Activated effector memory CD4-positive, alpha-beta T cell treated with anti-CD3 and anti-CD28 coated beads, Interleukin-2, amount 50 U/mL, for 16 hours (primary cell): ENCODE measurements around the gene TIMD4.
A peak's percentile ranks its signal among the peaks of the same experiment; 100 is the strongest.
"Not testable (repeated sequence)": the region's sequence is repeated elsewhere in the genome, so short reads cannot be mapped to it uniquely, and the experiment has no call there.

ENCODE experiments used
- DNase-seq: peaks from one replicate; pipeline ENCODE4 v3.0.0-alpha.2; 2020

Gene TIMD4

DNA sequence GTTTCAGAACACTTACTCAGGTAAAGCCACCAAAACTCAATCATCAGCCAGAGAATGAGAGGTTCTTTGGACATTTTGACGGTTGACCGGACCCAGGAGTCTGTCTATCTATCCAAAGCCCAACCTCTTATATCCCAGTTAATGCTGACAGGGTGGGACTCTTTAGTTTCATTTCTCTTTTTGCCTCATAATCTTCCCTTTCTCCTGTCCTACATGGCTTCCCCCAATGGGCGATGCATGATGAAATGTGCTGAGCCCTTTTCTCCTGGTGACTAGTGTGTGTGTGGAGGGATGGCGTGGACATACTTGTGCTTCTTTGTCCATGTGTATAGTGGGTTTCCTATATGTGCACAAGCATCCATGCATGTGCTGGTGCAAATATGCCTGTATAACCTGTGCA is at the start of gene TIMD4:
TSS of gene TIMD4 (minus strand) at position 102 of the 400 bp plus-strand sequence. CDS start at position 74, 28 bp downstream.
- DNase-seq = no peak

- no peak for DNase-seq
These were observed 43.2 kb upstream of the TIMD4 start for GRCh38 chr5:157006262-157006661.

DNA sequence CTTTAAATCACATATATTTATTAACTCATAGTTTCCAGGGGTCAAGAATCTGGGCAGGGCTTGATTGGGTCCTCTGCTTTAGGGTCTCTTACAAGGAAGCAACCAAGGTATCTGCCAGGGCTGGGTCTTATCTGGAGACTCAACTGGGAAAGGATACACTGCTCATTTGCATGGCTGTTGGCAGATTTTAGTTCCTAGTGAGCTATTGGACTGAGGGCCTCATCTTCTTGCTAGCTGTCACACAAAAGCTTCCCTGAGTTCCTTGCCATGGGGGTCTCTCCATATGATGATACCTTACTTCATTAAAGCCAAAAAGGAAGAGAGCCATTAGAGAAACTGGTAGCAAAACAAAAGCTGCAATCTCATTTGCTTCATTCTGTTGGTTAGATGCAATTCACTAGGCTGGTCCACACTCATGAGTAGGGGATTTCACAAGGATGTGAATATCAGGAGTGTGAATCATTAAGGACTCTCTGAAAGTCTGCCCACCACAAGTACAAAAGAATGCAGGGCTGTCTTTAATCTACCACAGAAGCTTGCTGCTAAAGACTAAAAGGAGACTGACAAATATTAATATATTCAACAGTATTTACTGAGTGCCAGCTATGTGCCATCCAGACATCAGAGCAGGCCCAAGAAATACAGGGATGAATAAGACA is 42.0 kb upstream of the TIMD4 start:
- DNase-seq = no peak

DNA sequence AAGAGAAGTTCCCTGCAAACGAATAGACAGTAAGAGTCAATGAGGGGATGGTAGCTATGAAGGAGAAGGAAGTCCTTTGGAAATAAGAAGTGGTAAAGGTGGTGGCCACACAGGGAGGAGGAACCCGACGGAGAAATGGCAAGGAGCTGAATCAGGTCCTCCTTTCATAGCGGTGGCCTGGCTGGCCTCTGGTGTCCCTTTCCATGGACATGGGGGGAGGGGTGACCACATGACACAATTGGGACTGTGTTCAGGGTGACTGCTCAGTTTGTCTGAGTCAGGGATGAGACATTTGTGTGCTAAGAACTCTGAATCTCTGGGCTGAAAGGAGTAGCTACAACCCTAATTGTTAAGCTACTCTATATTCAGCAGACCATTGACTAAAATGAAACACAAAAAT is 28.7 kb upstream of the TIMD4 start:
- no peak for DNase-seq

DNA sequence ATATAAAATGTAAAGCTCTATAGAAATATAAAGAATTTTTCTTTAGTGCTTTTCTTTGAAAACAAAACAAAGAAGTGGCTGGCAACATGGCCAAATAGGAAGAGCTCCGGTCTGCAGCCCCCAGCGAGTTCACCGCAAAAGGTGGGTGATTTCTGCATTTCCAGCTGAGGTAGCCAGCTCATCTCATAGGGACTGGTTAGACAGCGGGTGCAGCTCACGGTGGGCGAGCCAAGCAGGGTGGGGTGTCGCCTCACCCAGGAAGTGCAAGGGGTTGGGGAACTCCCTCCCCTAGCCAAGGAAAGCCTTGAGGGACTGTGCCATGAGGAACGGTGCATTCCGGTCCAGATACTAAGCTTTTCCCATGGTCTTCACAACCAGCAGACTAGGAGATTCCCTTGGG is 21.0 kb upstream of the TIMD4 start:
- no peak for DNase-seq

DNA sequence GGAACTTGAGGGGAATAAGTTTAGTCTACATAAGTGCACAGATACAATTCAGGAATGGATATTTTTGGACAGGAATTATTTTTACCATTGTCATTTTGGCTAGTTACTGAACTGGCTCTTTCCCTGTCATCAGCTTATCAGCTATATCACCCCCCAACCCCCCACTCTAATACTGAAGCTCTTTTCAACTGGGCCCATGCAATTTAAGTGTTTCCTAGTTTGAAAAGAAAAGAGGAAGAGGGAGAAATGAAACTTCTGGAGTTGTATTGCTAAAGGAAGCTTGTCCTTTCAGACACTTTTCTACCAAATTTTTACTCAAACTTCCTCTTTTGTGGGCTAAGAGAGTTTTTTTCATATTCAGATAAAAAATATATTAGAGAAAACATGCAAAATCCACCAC is 18.5 kb upstream of the TIMD4 start:
- DNase-seq = no peak

DNA sequence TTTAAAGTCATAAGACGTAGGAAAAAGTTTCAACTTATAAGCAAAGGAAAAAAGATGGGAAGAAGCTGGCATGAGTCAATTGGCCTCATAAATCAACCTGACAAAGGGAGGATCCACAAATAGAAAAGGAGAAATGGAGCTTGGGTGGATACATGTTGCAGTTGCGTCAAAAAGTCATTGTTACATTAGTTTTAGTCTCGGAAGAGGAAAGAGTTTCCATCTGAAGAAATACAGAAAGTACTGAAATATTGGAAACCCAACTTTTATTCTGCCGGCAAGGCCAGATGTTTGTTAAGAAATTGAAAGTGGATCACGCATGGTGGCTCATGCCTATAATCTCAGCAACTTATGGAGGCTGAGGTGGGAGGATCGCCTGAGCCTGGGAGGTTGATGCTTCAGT is 11.3 kb upstream of the TIMD4 start:
- no peak for DNase-seq

DNA sequence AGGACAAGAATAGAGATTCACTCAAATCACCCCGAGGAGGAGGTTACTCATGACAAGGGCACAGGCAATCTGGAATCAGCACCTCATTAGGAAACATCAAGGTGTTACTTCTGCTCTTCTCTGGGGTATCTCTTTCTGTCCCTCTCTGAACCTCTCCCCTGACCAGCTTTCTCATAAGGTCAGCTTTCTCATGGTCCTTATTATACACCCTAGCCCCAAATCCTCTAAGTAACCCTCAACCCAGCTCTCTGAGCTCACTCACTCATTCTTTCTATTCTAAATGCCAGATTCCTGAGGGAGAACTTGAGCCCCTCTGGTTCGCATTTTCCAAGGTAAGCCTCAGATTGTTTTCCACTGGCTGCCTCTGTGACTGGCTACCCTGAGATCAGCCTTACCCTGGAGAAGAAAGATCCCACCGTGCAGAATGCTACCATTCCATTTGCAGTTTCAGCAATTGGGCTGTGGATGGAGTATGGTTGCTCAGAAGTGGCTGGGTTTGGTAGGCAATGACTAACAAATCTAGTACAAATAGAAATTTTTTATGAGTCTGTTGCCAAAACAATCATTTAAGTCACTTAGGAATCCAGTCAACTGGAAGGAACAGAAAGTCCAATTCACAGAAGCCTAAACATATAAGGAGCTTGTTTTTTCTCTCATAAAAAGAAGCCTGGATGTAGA is 9.0 kb upstream of the TIMD4 start:
- DNase-seq = no peak

GRCh38 chr5:156971415-156971814 is 8.4 kb upstream of the TIMD4 start:
- DNase-seq = no peak

GRCh38 chr5:156967386-156967785 is 4.4 kb upstream of the TIMD4 start:
- DNase-seq = not testable (repeated sequence)

GRCh38 chr5:156956321-156956720 is 6.7 kb downstream of the TIMD4 start:
- no peak for DNase-seq

- no peak for DNase-seq
These were observed 11.7 kb downstream of the TIMD4 start for GRCh38 chr5:156951359-156951758.

DNA sequence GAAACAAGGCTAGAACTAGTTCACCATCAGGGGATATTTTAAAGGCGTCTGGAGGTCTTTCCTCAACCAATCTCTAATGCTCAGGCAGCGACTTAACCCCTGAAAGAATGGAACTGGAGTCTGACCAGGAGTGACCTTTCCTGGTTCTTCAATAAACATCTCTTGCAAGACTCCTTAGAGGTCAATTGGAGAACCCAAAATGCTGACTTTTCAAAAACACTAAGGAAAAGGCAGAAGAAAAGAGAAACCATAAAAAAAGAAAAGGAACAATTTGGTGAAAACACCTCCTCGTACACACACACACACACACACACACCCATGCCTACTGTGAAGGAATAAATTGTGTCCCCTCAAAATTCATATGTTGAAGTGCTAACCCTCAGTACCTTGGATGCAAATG is 12.3 kb downstream of the TIMD4 start:
- DNase-seq = no peak

GRCh38 chr5:156949424-156949823 is 13.6 kb downstream of the TIMD4 start:
- DNase-seq = no peak

GRCh38 chr5:156947925-156948324 is 15.1 kb downstream of the TIMD4 start:
- DNase-seq = no peak

DNA sequence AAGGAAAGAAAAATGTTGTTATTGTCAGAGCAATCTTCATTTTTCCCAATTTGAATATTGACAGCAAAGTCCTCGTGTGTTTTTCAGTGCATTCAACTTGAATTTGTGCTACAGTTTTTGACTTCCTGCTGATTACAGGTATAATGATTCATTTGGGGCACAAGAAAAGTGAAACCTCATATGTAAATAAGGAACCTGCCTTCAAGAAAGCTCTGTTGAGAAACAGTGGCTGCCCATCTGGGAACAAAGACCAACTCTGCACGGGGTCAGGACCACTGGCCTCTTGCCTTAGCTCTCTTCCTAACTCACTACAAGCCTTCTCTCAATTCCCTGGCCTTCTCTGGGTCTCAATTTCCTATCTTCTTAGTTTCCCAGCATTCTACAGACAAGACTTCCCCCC is 21.0 kb downstream of the TIMD4 start:
- no peak for DNase-seq

DNA sequence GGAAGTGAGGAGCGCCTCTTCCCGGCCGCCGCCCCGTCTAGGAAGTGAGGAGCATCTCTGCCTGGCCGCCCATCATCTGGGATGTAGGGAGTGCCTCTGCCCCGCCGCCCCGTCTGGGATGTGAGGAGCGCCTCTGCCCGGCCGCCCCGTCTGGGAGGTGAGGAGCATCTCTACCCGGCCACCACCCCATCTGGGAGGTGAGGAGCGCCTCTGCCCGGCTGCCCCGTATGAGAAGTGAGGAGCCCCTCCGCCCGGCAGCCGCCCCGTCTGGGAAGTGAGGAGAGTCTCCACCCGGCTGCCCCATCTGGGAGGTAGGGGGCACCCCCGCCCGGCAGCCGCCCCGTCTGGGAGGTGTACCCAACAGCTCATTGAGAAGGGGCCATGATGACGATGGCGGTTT is 22.6 kb downstream of the TIMD4 start:
- not testable (repeated sequence) for DNase-seq

DNA sequence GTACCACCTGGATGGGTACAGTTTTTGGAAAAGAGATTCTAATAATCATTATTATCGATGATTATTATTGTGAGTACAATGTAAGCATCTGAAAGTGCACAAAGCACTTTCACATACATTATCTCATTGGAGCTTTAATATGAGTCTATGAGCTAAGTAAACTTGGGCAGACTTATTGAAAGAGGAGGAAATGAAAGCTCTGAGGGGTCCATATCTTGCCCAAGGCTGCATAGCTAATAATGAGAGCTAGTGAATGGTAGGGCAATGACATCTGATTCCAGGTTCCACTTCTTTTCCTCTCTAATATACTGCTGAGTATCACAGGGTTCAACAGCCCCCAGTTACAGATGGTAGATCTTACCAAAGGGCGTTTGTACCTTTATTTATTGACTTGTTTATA is 26.1 kb downstream of the TIMD4 start:
- no peak for DNase-seq

DNA sequence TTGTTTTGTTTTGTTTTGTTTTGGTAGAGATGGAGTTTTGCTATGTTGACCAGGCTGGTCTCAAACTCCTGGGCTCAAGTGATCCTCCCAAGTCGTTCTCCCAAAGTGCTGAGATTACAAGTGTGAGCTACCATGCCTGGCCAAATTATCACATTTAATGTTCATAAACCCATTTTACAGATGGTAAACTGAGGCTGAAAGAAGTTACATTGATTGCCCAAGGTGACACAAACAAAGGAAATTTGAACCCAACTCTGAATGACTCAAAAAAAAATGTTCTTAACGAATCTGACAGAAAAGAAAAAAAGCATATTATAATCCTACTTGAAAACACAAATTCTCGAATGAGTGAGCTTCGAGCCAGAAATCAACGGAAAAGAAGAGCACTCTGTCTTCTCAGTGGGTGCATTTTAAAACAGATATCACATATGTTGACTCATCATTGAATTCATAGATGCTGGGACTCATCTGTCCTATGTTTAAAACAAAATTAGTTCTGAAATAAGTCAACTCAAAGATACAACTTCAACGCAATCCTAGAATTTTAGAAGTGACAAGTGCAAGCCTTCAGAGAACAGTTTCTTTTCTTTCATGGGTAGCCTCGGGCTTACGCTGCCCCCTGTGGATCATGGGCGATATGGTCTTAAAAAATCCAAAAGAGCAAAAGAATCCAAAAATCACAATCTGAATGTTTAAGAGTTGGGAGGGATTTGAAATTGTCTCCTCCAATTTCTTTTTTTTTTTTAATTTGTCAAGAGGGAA is 28.4 kb downstream of the TIMD4 start:
- peak; percentile 76 for DNase-seq

GRCh38 chr5:156929366-156929948 is 33.6 kb downstream of the TIMD4 start:
- no peak for DNase-seq

- no peak for DNase-seq
These were observed 35.5 kb downstream of the TIMD4 start for GRCh38 chr5:156927545-156927944.

DNA sequence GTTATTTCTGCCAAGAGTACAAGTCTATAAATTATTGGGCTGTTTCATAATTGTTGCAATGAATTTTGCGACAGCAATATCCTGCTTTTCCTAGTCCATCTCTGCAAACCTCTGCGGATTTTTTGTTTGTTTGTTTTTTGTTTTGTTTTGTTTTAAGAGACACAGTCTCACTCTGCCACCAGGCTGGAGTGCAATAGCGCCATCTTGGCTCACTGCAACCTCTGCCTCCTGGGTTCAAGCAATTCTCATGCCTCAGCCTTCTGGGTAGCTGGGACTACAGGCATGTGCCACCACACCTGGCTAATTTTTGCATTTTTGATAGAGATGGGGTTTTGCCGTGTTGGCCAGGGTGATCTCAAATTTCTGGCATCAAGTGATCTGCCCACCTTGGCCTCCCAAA is 37.3 kb downstream of the TIMD4 start:
- not testable (repeated sequence) for DNase-seq

DNA sequence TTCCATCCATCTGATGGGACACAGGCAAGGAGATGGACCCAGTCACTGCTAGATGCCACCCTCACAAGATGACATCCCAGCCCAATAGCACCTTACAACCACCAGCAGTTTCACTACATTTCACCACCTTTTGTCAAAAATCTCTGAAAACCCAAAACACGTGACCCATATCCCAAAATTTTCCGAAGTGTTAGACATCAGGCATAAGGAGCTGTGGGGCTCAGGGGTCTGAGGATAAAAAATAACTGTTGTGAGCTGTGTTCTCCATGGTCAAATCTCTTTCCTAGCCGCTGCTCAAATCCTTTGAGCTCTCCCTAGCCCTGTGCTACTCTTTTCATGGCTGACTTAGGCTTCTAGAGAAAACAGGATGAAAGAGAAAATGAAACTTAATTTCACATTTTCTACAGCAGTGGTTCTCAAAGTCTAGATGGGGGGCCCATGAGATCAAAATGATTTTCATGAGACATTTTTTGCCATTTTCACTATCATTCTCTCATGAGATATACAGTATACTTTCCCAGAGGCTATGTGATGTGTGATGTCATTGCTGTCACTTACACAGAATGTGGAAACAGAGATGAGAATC is 40.7 kb downstream of the TIMD4 start:
- DNase-seq = no peak
